PC-3 (cell line): Measurements from ENCODE around the gene PGBD5. TPM values are rescaled to one million over a fixed set of nuclear protein-coding genes. Genes with fewer than 3 reads are reported as not detected.

Experiments
- ATAC-seq: fragments of 200-7000 bp; cut with Tn5 transposase; 2 replicates; pipeline ENCODE4 v1.9.1; 2020; ENCODE audit warnings: mild to moderate bottlenecking, moderate library complexity
- BruUV-seq: library from RNA; stranded (reverse); fragments of 400-500 nt; replicated peaks from 2 replicates; lab custom pipeline; 2021; lab: Mats Ljungman, UMichigan
- CTCF ChIA-PET: fragments of 300-600 bp; sonication (Branson Sonifier 250); formaldehyde crosslinking; loops from one replicate; lab custom pipeline; 2022; ENCODE audit warnings: antibody characterized with exemption; lab: Charles Lee
- POLR2A ChIA-PET: fragments of 300-600 bp; sonication (Branson Sonifier 250); formaldehyde crosslinking; loops from one replicate; lab custom pipeline; 2022; ENCODE audit warnings: antibody characterized with exemption; ENCODE audit not compliant: unreplicated experiment; lab: Charles Lee
- DNase-seq: peaks from one replicate; pipeline ENCODE4 v3.0.0-alpha.2; 2015
- H2AFZ ChIP-seq: fragments of 300-600 bp; sonication (generic); 2 replicates; pipeline ENCODE4 v1.6.0; 2016; ENCODE audit warnings: antibody characterized with exemption, low read length
- H3F3A ChIP-seq: fragments of 300-600 bp; sonication (generic); one replicate; pipeline ENCODE4 v1.6.0; 2017; ENCODE audit warnings: antibody characterized with exemption, low read length, control low read depth, mild to moderate bottlenecking; ENCODE audit not compliant: unreplicated experiment
- H3K27ac ChIP-seq: fragments of 300-600 bp; sonication (generic); 2 replicates; pipeline ENCODE4 v1.5.1; 2016; ENCODE audit warnings: mild to moderate bottlenecking, low read length
- H3K27me3 ChIP-seq: fragments of 300-600 bp; sonication (generic); 2 replicates; pipeline ENCODE4 v1.6.1; 2016; ENCODE audit warnings: low read length, mixed read lengths
- H3K36me3 ChIP-seq: fragments of 300-600 bp; sonication (generic); 2 replicates; pipeline ENCODE4 v1.6.1; 2016; ENCODE audit warnings: low read depth, mixed run types, low read length, mixed read lengths
- H3K4me1 ChIP-seq: fragments of 300-600 bp; sonication (generic); 2 replicates; pipeline ENCODE4 v1.5.1; 2016; ENCODE audit warnings: low read length; ENCODE audit not compliant: insufficient read depth
- H3K4me2 ChIP-seq: fragments of 300-600 bp; sonication (generic); 2 replicates; pipeline ENCODE4 v1.6.0; 2016; ENCODE audit warnings: low read length
- H3K4me3 ChIP-seq: fragments of 300-600 bp; sonication (generic); 2 replicates; pipeline ENCODE4 v1.5.1; 2016; ENCODE audit warnings: mild to moderate bottlenecking, low read length, mixed read lengths
- H3K79me2 ChIP-seq: fragments of 300-600 bp; sonication (generic); 2 replicates; pipeline ENCODE4 v1.6.1; 2017; ENCODE audit warnings: low read length, mixed read lengths
- H3K9ac ChIP-seq: fragments of 300-600 bp; sonication (generic); 2 replicates; pipeline ENCODE4 v1.6.0; 2016; ENCODE audit warnings: mild to moderate bottlenecking, low read length
- H3K9me2 ChIP-seq: fragments of 300-600 bp; sonication (generic); replicated peaks from 2 replicates; pipeline ENCODE4 v1.6.1; 2016; ENCODE audit warnings: mixed run types, low read length, mixed read lengths
- H3K9me3 ChIP-seq: fragments of 300-600 bp; sonication (generic); 2 replicates; pipeline ENCODE4 v1.6.1; 2016; ENCODE audit warnings: low read length, mixed read lengths
- H4K20me1 ChIP-seq: fragments of 300-600 bp; sonication (generic); 2 replicates; pipeline ENCODE4 v1.6.1; 2016; ENCODE audit warnings: low read length, mixed read lengths
- CTCF ChIP-seq: fragments of 300-600 bp; sonication (generic); conservative IDR thresholded peaks from 2 replicates; pipeline ENCODE4 v1.5.1; 2017; ENCODE audit warnings: antibody characterized with exemption, low read depth, mild to moderate bottlenecking, low read length
- EZH2 ChIP-seq: fragments of 300-600 bp; sonication (generic); IDR thresholded peaks from one replicate; pipeline ENCODE4 v1.6.1; 2017; ENCODE audit warnings: antibody characterized with exemption, mild to moderate bottlenecking, low read length; ENCODE audit not compliant: unreplicated experiment
- EZH2phosphoT487 ChIP-seq: fragments of 300-600 bp; sonication (generic); IDR thresholded peaks from 2 replicates; pipeline ENCODE4 v1.6.1; 2018; ENCODE audit warnings: mild to moderate bottlenecking, antibody characterized with exemption, low read length, borderline replicate concordance
- intact Hi-C: fragments of 100-400 bp; cut with micrococcal nuclease; formaldehyde crosslinking; loops from 2 replicates; pipeline ENCODE4 v1.9.0; 2023
- total RNA-seq: library from RNA; depleted of rRNA; stranded (reverse); fragments of >200 nt; gene quantifications from 2 replicates; pipeline ENCODE4 v1.2.3, GENCODE V29; 2014

Gene PGBD5
- total RNA-seq, 1 experiment from 2014 or later: under 0.01 TPM

GRCh38 chr1:230320804-230321203 is 105.3 kb downstream of the PGBD5 start:
- Histone ChIP-seq H3K27ac (no peak overlapping the region), H3K27me3 (peaks cover 65% of the 10 kb centered on the region), H4K20me1 (no peaks in the 10 kb centered on the region), H3K4me3 (no peak overlapping the region), H3K9me2 (no peaks in the 10 kb centered on the region), H3K9me3 (no peaks in the 10 kb centered on the region), H3K9ac (no peak overlapping the region), H3K36me3 (no peaks in the 10 kb centered on the region), H3F3A (no peaks in the 10 kb centered on the region), H3K79me2 (no peaks in the 10 kb centered on the region), H3K4me2 (no peak overlapping the region), H3K4me1 (no peaks in the 10 kb centered on the region), H2AFZ (no peak overlapping the region)
- CTCF ChIA-PET: no interaction called here
- no peak for TF ChIP-seq EZH2phosphoT487
- TF ChIP-seq CTCF: no peak
- no peak for TF ChIP-seq EZH2
- ATAC-seq (no peak), DNase-seq (no peak)
- intact Hi-C loops: no loop called here
- POLR2A ChIA-PET: no interaction called here
- no TSS peak for BruUV-seq

- ChIA-PET POLR2A (no interaction called here), CTCF (no interaction called here)
- no peak for TF ChIP-seq EZH2phosphoT487
- TF ChIP-seq EZH2: no peak
- TF ChIP-seq CTCF: no peak
- Histone ChIP-seq H3K4me3 (no peak overlapping the region), H3K36me3 (no peaks in the 10 kb centered on the region), H3K9me2 (no peaks in the 10 kb centered on the region), H3K79me2 (no peaks in the 10 kb centered on the region), H3K9ac (no peak overlapping the region), H3K27ac (no peak overlapping the region), H3K4me2 (no peak overlapping the region), H4K20me1 (no peaks in the 10 kb centered on the region), H3K4me1 (no peaks in the 10 kb centered on the region), H3K9me3 (no peaks in the 10 kb centered on the region), H3F3A (no peaks in the 10 kb centered on the region), H2AFZ (no peak overlapping the region), H3K27me3 (peaks cover 75% of the 10 kb centered on the region)
- no TSS peak for BruUV-seq
- no peak for DNase-seq
- intact Hi-C loops: no loop called here
- no peak for ATAC-seq
These were observed 107.0 kb downstream of the PGBD5 start for GRCh38 chr1:230319014-230319747.
